GM12878 (cell line): Measurements from ENCODE around the gene MAD1L1. TPM values are rescaled to one million over a fixed set of nuclear protein-coding genes. Genes with fewer than 3 reads are reported as not detected.

Source experiments
- CBX5 ChIP-seq: sonication (generic); IDR thresholded peaks from 2 replicates; pipeline ENCODE4 v1.6.1; 2016; ENCODE audit warnings: low read depth, moderate library complexity, mild to moderate bottlenecking, inconsistent platforms
- DPF2 ChIP-seq: fragments of 450-650 bp; IDR thresholded peaks from 2 replicates; pipeline ENCODE4 v1.6.1; 2017; ENCODE audit warnings: mild to moderate bottlenecking
- E2F4 ChIP-seq: IDR thresholded peaks from 2 replicates; pipeline ENCODE4 v1.6.1; 2012; ENCODE audit warnings: low read depth, low read length, improper control_type of control experiment
- E2F8 ChIP-seq: fragments of 450-650 bp; IDR thresholded peaks from 2 replicates; pipeline ENCODE4 v1.6.1; 2018; ENCODE audit warnings: mild to moderate bottlenecking, low read depth, moderate library complexity; ENCODE audit not compliant: partially characterized antibody
- HCFC1 ChIP-seq: fragments of 150-350 bp; IDR thresholded peaks from 2 replicates; pipeline ENCODE4 v1.6.1; 2014; ENCODE audit warnings: low read length
- HSF1 ChIP-seq: fragments of 150-350 bp; IDR thresholded peaks from 2 replicates; pipeline ENCODE4 v1.6.1; 2014; ENCODE audit warnings: mild to moderate bottlenecking, low read depth, low read length
- IKZF1 ChIP-seq: fragments of 450-650 bp; conservative IDR thresholded peaks from 2 replicates; pipeline ENCODE4 v1.6.1; 2017; ENCODE audit warnings: antibody characterized with exemption, mild to moderate bottlenecking
- PAX8 ChIP-seq: fragments of 450-650 bp; IDR thresholded peaks from 2 replicates; pipeline ENCODE4 v1.6.1; 2017; ENCODE audit warnings: mild to moderate bottlenecking, moderate library complexity
- PRDM15 ChIP-seq: fragments of 450-650 bp; formaldehyde crosslinking; IDR thresholded peaks from 2 replicates; pipeline ENCODE4 v1.4.0; 2020; ENCODE audit warnings: mild to moderate bottlenecking, moderate library complexity
- SP1 ChIP-seq: IDR thresholded peaks from one replicate; pipeline ENCODE4 v1.6.1; 2011; ENCODE audit warnings: low read depth, low read length
- SREBF2 ChIP-seq: IDR thresholded peaks from 2 replicates; pipeline ENCODE4 v1.6.1; 2012; ENCODE audit warnings: mild to moderate bottlenecking, low read length
- USF2 ChIP-seq: IDR thresholded peaks from 2 replicates; pipeline ENCODE4 v1.6.1; 2011; ENCODE audit warnings: low read depth, low read length, improper control_type of control experiment, borderline replicate concordance
- ZBTB40 ChIP-seq: fragments of 450-650 bp; IDR thresholded peaks from 2 replicates; pipeline ENCODE4 v1.6.1; 2016; ENCODE audit warnings: mild to moderate bottlenecking, moderate library complexity, borderline replicate concordance
- polyA plus RNA-seq, 11 experiments: library from polyadenylated mRNA; depleted of rRNA in 4 of 11; unstranded in 6 of 11; stranded (reverse) in 5 of 11; fragments of >200 nt; fragmentation: Nextera tagmentation in 4 of 11; fragmentation: Illumina TruSeq in 1 of 11; extraction: Ambion mirVana in 4 of 11; extraction: Trizol in 1 of 11; gene quantifications; 1 replicate in 1 of 11; 2 replicates in 10 of 11; pipeline versions ENCODE4 v1.2.1 to v1.2.3, GENCODE V29; 2011 to 2016; ENCODE audit warnings: inconsistent platforms in 2 of 11, missing spikeins in 2 of 11, low read depth in 1 of 11
- total RNA-seq, 4 experiments: library from RNA; depleted of rRNA in 3 of 4; stranded (reverse); fragments of >200 nt in 3 of 4; fragmentation: Illumina TruSeq in 1 of 4; extraction: Trizol in 1 of 4; gene quantifications; 2 replicates each; pipeline versions ENCODE4 v1.2.1 to v1.2.3, GENCODE V29; 2013 to 2021

Gene MAD1L1
- total and polyA plus RNA-seq, 10 of the 15 experiments (the other 5 are each of a cell fraction or from before 2014, with no cell fraction given): 2.2 to 76.8 (median 38.3) TPM

- TF ChIP-seq ZBTB40 (no peak), HCFC1 (no peak), E2F8 (no peak), USF2 (no peak), E2F4 (no peak), DPF2 (no peak), IKZF1 (no peak), PAX8 (no peak), SREBF2 (no peak), PRDM15 (CRISPR knock-in tag) (no peak), SP1 (no peak), CBX5 (no peak), HSF1 (no peak)
These were observed 9.4 kb downstream of the MAD1L1 start (continued) for GRCh38 chr7:2223321-2223720.
